Measurements from ENCODE around the gene P2RX7. TPM values are rescaled to one million over a fixed set of nuclear protein-coding genes. Genes with fewer than 3 reads are reported as not detected.

P2RX7 gene
- total and polyA plus RNA-seq, 7 donors, result 0.07 to 1.3 (median 0.17) TPM

GRCh38 chr12:121175383-121176119, 42.9 kb downstream of the P2RX7 start:
- intact Hi-C loops (cut with DNase I), result no loop called here

GRCh38 chr12:121176826-121177529, 44.3 kb downstream of the P2RX7 start:
- intact Hi-C loops (cut with DNase I), result no loop called here
- H3K4me3 ChIP-seq, result no peak overlapping the region
- no peaks in the 10 kb centered on the region for H3K36me3 ChIP-seq (ENCODE audit: insufficient read depth in 1 of 2, low read depth in 1 of 2)
- no peak for TF ChIP-seq CTCF (IDR thresholded peaks at IDR 0.05)
- H3K4me1 ChIP-seq, result no peaks in the 10 kb centered on the region
- ATAC-seq (no peak), DNase-seq (no peak)
- H3K9me3 ChIP-seq, result no peaks in the 10 kb centered on the region
- no peaks in the 10 kb centered on the region for H3K27me3 ChIP-seq (ENCODE audit: insufficient read depth in 3 of 3, low read length in 2 of 3)
- H3K27ac ChIP-seq, result no peak overlapping the region
- 87 to 91% (median 88%) methylated on average over 19 of the region's 19 CpGs for whole genome bisulfite sequencing, 3 donors

More at GRCh38 chr12:121175383-121176119, 42.9 kb downstream of the P2RX7 start:
- ATAC-seq, result no peak
- H3K36me3 ChIP-seq (ENCODE audit: insufficient read depth in 1 of 2, low read depth in 1 of 2), result no peaks in the 10 kb centered on the region
- no peak overlapping the region for H3K27ac ChIP-seq
- H3K4me3 ChIP-seq, result no peak overlapping the region
- H3K4me1 ChIP-seq, result no peaks in the 10 kb centered on the region
- peak in 1 of 2 donors; percentile 35 for DNase-seq
- 80 to 85% (median 85%) methylated on average over 16 of the region's 16 CpGs for WGBS, 3 donors
- H3K9me3 ChIP-seq, result no peaks in the 10 kb centered on the region
- no peak for TF ChIP-seq CTCF (IDR thresholded peaks at IDR 0.05)
- H3K27me3 ChIP-seq (ENCODE audit: insufficient read depth in 3 of 3, low read length in 2 of 3), result no peaks in the 10 kb centered on the region

- H3K27ac ChIP-seq, result no peak overlapping the region
- no peak for TF ChIP-seq CTCF (IDR thresholded peaks at IDR 0.05)
- H3K9me3 ChIP-seq, result no peaks in the 10 kb centered on the region
- 72 to 81% (median 77%) methylated on average over 3 of the region's 3 CpGs for WGBS, 3 donors
- H3K27me3 ChIP-seq (ENCODE audit: insufficient read depth in 3 of 3, low read length in 2 of 3), result no peaks in the 10 kb centered on the region
- H3K4me3 ChIP-seq, result no peak overlapping the region
- no peak for ATAC-seq
- H3K4me1 ChIP-seq, result no peaks in the 10 kb centered on the region
- no peaks in the 10 kb centered on the region for H3K36me3 ChIP-seq (ENCODE audit: insufficient read depth in 1 of 2, low read depth in 1 of 2)
- no peak for DNase-seq
- intact Hi-C loops (cut with DNase I), result no loop called here
Measured at GRCh38 chr12:121181181-121181580, 48.5 kb downstream of the P2RX7 start.

GRCh38 chr12:121182222-121182893, 49.7 kb downstream of the P2RX7 start:
- no peak overlapping the region for H3K27ac ChIP-seq
- no peak for DNase-seq
- H3K4me3 ChIP-seq, result no peak overlapping the region
- intact Hi-C loops (cut with DNase I), result no loop called here
- H3K27me3 ChIP-seq (ENCODE audit: insufficient read depth in 3 of 3, low read length in 2 of 3), result no peaks in the 10 kb centered on the region
- H3K9me3 ChIP-seq, result no peaks in the 10 kb centered on the region
- no peaks in the 10 kb centered on the region for H3K36me3 ChIP-seq (ENCODE audit: insufficient read depth in 1 of 2, low read depth in 1 of 2)
- TF ChIP-seq CTCF (IDR thresholded peaks at IDR 0.05), result no peak
- WGBS, 3 donors, result 81 to 92% (median 91%) methylated on average over 3 of the region's 3 CpGs
- no peaks in the 10 kb centered on the region for H3K4me1 ChIP-seq
- no peak for ATAC-seq
